GM19328 (cell line): Measurements from ENCODE around the gene CYSRT1.

ENCODE experiments used
- ATAC-seq: cut with Tn5 transposase; IDR thresholded peaks from one replicate; pipeline ENCODE4 v1.9.1; 2021; ENCODE audit warnings: mild to moderate bottlenecking, moderate library complexity; ENCODE audit not compliant: unreplicated experiment

CYSRT1 gene

GRCh38 chr9:137223078-137223970 is 1.6 kb upstream of the CYSRT1 start:
- ATAC-seq = peak; percentile 72

- ATAC-seq = no peak
These were observed 841 bp downstream of the CYSRT1 start for GRCh38 chr9:137225699-137226331.

GRCh38 chr9:137226338-137227053 is 1.5 kb downstream of the CYSRT1 start:
- no peak for ATAC-seq

- no peak for ATAC-seq
These were observed 2.3 kb downstream of the CYSRT1 start, which contains the start of gene RNF224 for GRCh38 chr9:137227054-137227852. Gene RNF224 (plus strand): TSS chr9:137227502. CDS start chr9:137228336, 834 bp downstream.

GRCh38 chr9:137227853-137228505 is 3.0 kb downstream of the CYSRT1 start:
- no peak for ATAC-seq

GRCh38 chr9:137228506-137228967 is 3.6 kb downstream of the CYSRT1 start:
- no peak for ATAC-seq

- ATAC-seq = no peak
These were observed 4.3 kb downstream of the CYSRT1 start for GRCh38 chr9:137228968-137229896.

GRCh38 chr9:137229903-137230704 is 5.1 kb downstream of the CYSRT1 start:
- ATAC-seq = no peak

GRCh38 chr9:137230705-137231371 is 5.9 kb downstream of the CYSRT1 start, which contains the start of gene SLC34A3:
Gene SLC34A3 (plus strand): TSS chr9:137230901. CDS start chr9:137231703, 802 bp downstream.
- no peak for ATAC-seq

- ATAC-seq = no peak
These were observed 6.5 kb downstream of the CYSRT1 start for GRCh38 chr9:137231372-137232039.

- no peak for ATAC-seq
These were observed 7.1 kb downstream of the CYSRT1 start for GRCh38 chr9:137232101-137232500.

- no peak for ATAC-seq
These were observed 7.5 kb downstream of the CYSRT1 start for GRCh38 chr9:137232510-137232909.

GRCh38 chr9:137233143-137233980 is 8.4 kb downstream of the CYSRT1 start:
- no peak for ATAC-seq

- ATAC-seq = no peak
These were observed 9.2 kb downstream of the CYSRT1 start for GRCh38 chr9:137234055-137234697.

GRCh38 chr9:137234758-137235423 is 9.9 kb downstream of the CYSRT1 start:
- no peak for ATAC-seq
